ENCODE results near the gene RC3H2.

- TF ChIP-seq, protein P1, sequence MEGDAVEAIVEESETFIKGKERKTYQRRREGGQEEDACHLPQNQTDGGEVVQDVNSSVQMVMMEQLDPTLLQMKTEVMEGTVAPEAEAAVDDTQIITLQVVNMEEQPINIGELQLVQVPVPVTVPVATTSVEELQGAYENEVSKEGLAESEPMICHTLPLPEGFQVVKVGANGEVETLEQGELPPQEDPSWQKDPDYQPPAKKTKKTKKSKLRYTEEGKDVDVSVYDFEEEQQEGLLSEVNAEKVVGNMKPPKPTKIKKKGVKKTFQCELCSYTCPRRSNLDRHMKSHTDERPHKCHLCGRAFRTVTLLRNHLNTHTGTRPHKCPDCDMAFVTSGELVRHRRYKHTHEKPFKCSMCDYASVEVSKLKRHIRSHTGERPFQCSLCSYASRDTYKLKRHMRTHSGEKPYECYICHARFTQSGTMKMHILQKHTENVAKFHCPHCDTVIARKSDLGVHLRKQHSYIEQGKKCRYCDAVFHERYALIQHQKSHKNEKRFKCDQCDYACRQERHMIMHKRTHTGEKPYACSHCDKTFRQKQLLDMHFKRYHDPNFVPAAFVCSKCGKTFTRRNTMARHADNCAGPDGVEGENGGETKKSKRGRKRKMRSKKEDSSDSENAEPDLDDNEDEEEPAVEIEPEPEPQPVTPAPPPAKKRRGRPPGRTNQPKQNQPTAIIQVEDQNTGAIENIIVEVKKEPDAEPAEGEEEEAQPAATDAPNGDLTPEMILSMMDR (IDR thresholded peaks at IDR 0.05): no peak
- no peak for TF ChIP-seq POLR2A (IDR thresholded peaks at IDR 0.05)
Measured at GRCh38 chr9:122897969-122898368, 7.2 kb downstream of the RC3H2 start.

Measured in Peyer's patch (tissue), 4 donors.